HAP-1 (cell line): ENCODE results near the gene INTS6L.

Experiments
- DNase-seq, 2 experiments: peaks; one replicate each; pipeline ENCODE4 v3.0.0-alpha.2; 2016 to 2020; ENCODE audit warnings: low spot score in 2 of 2
- H3K27me3 ChIP-seq: fragments of 250-450 bp; sonication (Bioruptor Pico); 2 replicates; pipeline ENCODE4 v1.5.1; 2020; ENCODE audit warnings: low read depth, mild to moderate bottlenecking, moderate library complexity
- H3K36me3 ChIP-seq: fragments of 250-450 bp; sonication (Bioruptor Pico); replicated peaks from 2 replicates; pipeline ENCODE4 v1.5.1; 2020; ENCODE audit warnings: mild to moderate bottlenecking
- H3K4me1 ChIP-seq: fragments of 250-450 bp; sonication (Bioruptor Pico); 2 replicates; pipeline ENCODE4 v1.5.1; 2020; ENCODE audit warnings: mild to moderate bottlenecking
- H3K4me3 ChIP-seq: fragments of 250-450 bp; sonication (Bioruptor Pico); 2 replicates; pipeline ENCODE4 v1.5.1; 2020; ENCODE audit warnings: mild to moderate bottlenecking, moderate library complexity
- H3K9me3 ChIP-seq: fragments of 250-450 bp; sonication (Bioruptor Pico); 2 replicates; pipeline ENCODE4 v1.5.1; 2020; ENCODE audit warnings: mild to moderate bottlenecking, moderate library complexity
- in situ Hi-C: fragments of 300-500 bp; cut with MboI; formaldehyde crosslinking; loops from 3 replicates; pipeline ENCODE4 v1.14.3; 2020; ENCODE audit warnings: low sequenced_read_pairs, inconsistent platforms, mixed read lengths

Gene INTS6L

GRCh38 chrX:135512508-135513129 is 7.8 kb upstream of the INTS6L start:
- in situ Hi-C loops: no loop called here
- no peak for DNase-seq
- Histone ChIP-seq H3K36me3 (no peaks in the 10 kb centered on the region), H3K9me3 (no peaks in the 10 kb centered on the region), H3K27me3 (peaks cover 2% of the 10 kb centered on the region; the same call in 1 of the 2 replicates), H3K4me1 (no peaks in the 10 kb centered on the region), H3K4me3 (no peak overlapping the region)

GRCh38 chrX:135513130-135513515 is 7.3 kb upstream of the INTS6L start:
- no peaks in the 10 kb centered on the region for H3K27me3 ChIP-seq
- DNase-seq: no peak
- H3K9me3 ChIP-seq: no peaks in the 10 kb centered on the region
- no peaks in the 10 kb centered on the region for H3K4me1 ChIP-seq
- H3K36me3 ChIP-seq: no peaks in the 10 kb centered on the region
- in situ Hi-C loops: no loop called here
- H3K4me3 ChIP-seq: no peak overlapping the region

- Histone ChIP-seq H3K4me1 (no peaks in the 10 kb centered on the region), H3K36me3 (no peaks in the 10 kb centered on the region), H3K9me3 (no peaks in the 10 kb centered on the region), H3K4me3 (no peak overlapping the region), H3K27me3 (no peaks in the 10 kb centered on the region)
- in situ Hi-C loops: no loop called here
- DNase-seq: peak in 1 of 2 experiments; percentile 21
These were observed 4.1 kb upstream of the INTS6L start for GRCh38 chrX:135516376-135516775.

GRCh38 chrX:135518161-135518560 is 2.3 kb upstream of the INTS6L start:
- H3K9me3 ChIP-seq: no peaks in the 10 kb centered on the region
- no peaks in the 10 kb centered on the region for H3K36me3 ChIP-seq
- no peak overlapping the region for H3K4me3 ChIP-seq
- no peaks in the 10 kb centered on the region for H3K27me3 ChIP-seq
- in situ Hi-C loops: no loop called here
- DNase-seq: no peak
- peaks cover 10% of the 10 kb centered on the region for H3K4me1 ChIP-seq

GRCh38 chrX:135520022-135520552 is 373 bp upstream of the INTS6L start:
- in situ Hi-C loops: no loop called here
- Histone ChIP-seq H3K4me3 (peak overlapping the region; percentile 66), H3K4me1 (peaks cover 28% of the 10 kb centered on the region), H3K36me3 (no peaks in the 10 kb centered on the region), H3K9me3 (no peaks in the 10 kb centered on the region), H3K27me3 (no peaks in the 10 kb centered on the region)
- peak; percentile 17 to 40 for DNase-seq

GRCh38 chrX:135521405-135522131 is 1.1 kb downstream of the INTS6L start:
- H3K36me3 ChIP-seq: no peaks in the 10 kb centered on the region
- H3K9me3 ChIP-seq: no peaks in the 10 kb centered on the region
- peak overlapping the region; percentile 66 for H3K4me3 ChIP-seq
- DNase-seq: peak; percentile 97
- in situ Hi-C loops: no loop called here
- H3K27me3 ChIP-seq: no peaks in the 10 kb centered on the region
- peaks cover 32% of the 10 kb centered on the region for H3K4me1 ChIP-seq

- in situ Hi-C loops: no loop called here
- no peaks in the 10 kb centered on the region for H3K27me3 ChIP-seq
- DNase-seq: peak in 1 of 2 experiments; percentile 49
These were observed 1.7 kb downstream of the INTS6L start for GRCh38 chrX:135522132-135522530.

GRCh38 chrX:135522878-135523693 is 2.6 kb downstream of the INTS6L start:
- Histone ChIP-seq H3K36me3 (no peaks in the 10 kb centered on the region), H3K4me3 (peak overlapping the region; percentile 66), H3K9me3 (no peaks in the 10 kb centered on the region), H3K27me3 (no peaks in the 10 kb centered on the region), H3K4me1 (peaks cover 40% of the 10 kb centered on the region)
- in situ Hi-C loops: no loop called here
- DNase-seq: peak in 1 of 2 experiments; percentile 10

More at GRCh38 chrX:135522132-135522530, 1.7 kb downstream of the INTS6L start:
- Histone ChIP-seq H3K4me1 (peaks cover 32% of the 10 kb centered on the region), H3K9me3 (no peaks in the 10 kb centered on the region), H3K36me3 (no peaks in the 10 kb centered on the region), H3K4me3 (peak overlapping the region; percentile 66)

GRCh38 chrX:135528254-135528653 is 7.8 kb downstream of the INTS6L start:
- in situ Hi-C loops: no loop called here
- DNase-seq: peak in 1 of 2 experiments; percentile 15
- H3K4me3 ChIP-seq: no peak overlapping the region
- H3K27me3 ChIP-seq: no peaks in the 10 kb centered on the region
- H3K36me3 ChIP-seq: no peaks in the 10 kb centered on the region
- H3K4me1 ChIP-seq: peaks cover 40% of the 10 kb centered on the region
- H3K9me3 ChIP-seq: no peaks in the 10 kb centered on the region

- no peaks in the 10 kb centered on the region for H3K9me3 ChIP-seq
- peaks cover 36% of the 10 kb centered on the region for H3K4me1 ChIP-seq
- no peaks in the 10 kb centered on the region for H3K27me3 ChIP-seq
- in situ Hi-C loops: no loop called here
- H3K36me3 ChIP-seq: no peaks in the 10 kb centered on the region
- H3K4me3 ChIP-seq: no peak overlapping the region
- no peak for DNase-seq
These were observed 8.3 kb downstream of the INTS6L start for GRCh38 chrX:135528756-135529155.

GRCh38 chrX:135530097-135530496 is 9.6 kb downstream of the INTS6L start:
- Histone ChIP-seq H3K36me3 (no peaks in the 10 kb centered on the region), H3K4me1 (peaks cover 22% of the 10 kb centered on the region), H3K9me3 (no peaks in the 10 kb centered on the region), H3K27me3 (no peaks in the 10 kb centered on the region), H3K4me3 (no peak overlapping the region)
- in situ Hi-C loops: no loop called here
- DNase-seq: no peak

GRCh38 chrX:135531813-135532212 is 11.4 kb downstream of the INTS6L start:
- Histone ChIP-seq H3K4me1 (peaks cover 19% of the 10 kb centered on the region), H3K27me3 (no peaks in the 10 kb centered on the region), H3K4me3 (no peak overlapping the region), H3K36me3 (no peaks in the 10 kb centered on the region), H3K9me3 (no peaks in the 10 kb centered on the region)
- in situ Hi-C loops: no loop called here
- DNase-seq: peak; percentile 22 to 38

- H3K27me3 ChIP-seq: no peaks in the 10 kb centered on the region
- in situ Hi-C loops: no loop called here
- no peaks in the 10 kb centered on the region for H3K9me3 ChIP-seq
- H3K4me3 ChIP-seq: no peak overlapping the region
- peaks cover 4% of the 10 kb centered on the region; the same call in 1 of the 2 replicates for H3K4me1 ChIP-seq
- no peak for DNase-seq
- no peaks in the 10 kb centered on the region for H3K36me3 ChIP-seq
These were observed 14.8 kb downstream of the INTS6L start for GRCh38 chrX:135535077-135535940.
